K562 (cell line): ENCODE results near the gene EIF1. TPM values are rescaled to one million over a fixed set of nuclear protein-coding genes. Genes with fewer than 3 reads are reported as not detected.

ENCODE experiments used
- ATAC-seq: fragments of 200-7000 bp; cut with Tn5 transposase; 3 replicates; pipeline ENCODE4 v1.9.1; 2020; ENCODE audit warnings: moderate library complexity
- BruUV-seq: library from RNA; stranded (reverse); fragments of 400-500 nt; replicated peaks from 2 replicates; lab custom pipeline; 2021; lab: Mats Ljungman, UMichigan
- CTCF ChIA-PET: fragments of 300-600 bp; formaldehyde crosslinking; extraction: SDS; loops from one replicate; lab custom pipeline; 2021; ENCODE audit warnings: low intra/inter-chr PET ratio; lab: Yijun Ruan, JAX
- POLR2A ChIA-PET: fragments of 300-600, 350-650 bp; sonication (Branson Sonifier 250); formaldehyde crosslinking; extraction: SDS; loops from one replicate; lab custom pipeline; 2021; ENCODE audit warnings: antibody characterized with exemption, inconsistent platforms; lab: Yijun Ruan, JAX
- DNase-seq, 4 experiments: peaks; one replicate each; pipeline versions ENCODE4 v3.0.0 to v3.0.0-alpha.2; 2011 to 2018; ENCODE audit warnings: low spot score in 3 of 4, mixed read lengths in 3 of 4; ENCODE audit errors: extremely low read depth in 1 of 4
- FAIRE-seq: peaks from 2 replicates; lab custom pipeline; 2011; peaks lifted over from hg19 to GRCh38; lab: Jason Lieb, UNC
- H2AFZ ChIP-seq: 2 replicates; pipeline ENCODE4 v1.6.0; 2011; ENCODE audit warnings: low read depth, low read length, control low read depth, inconsistent platforms
- H3K27ac ChIP-seq: fragments of 200-600 bp; 3 replicates; pipeline ENCODE4 v1.8.0; 2011; ENCODE audit warnings: low read depth, mild to moderate bottlenecking, control low read depth, inconsistent platforms, low read length, moderate library complexity, mixed read lengths; ENCODE audit errors: extremely low read depth
- H3K27me3 ChIP-seq, 2 experiments: fragments of 300-600 bp in 1 of 2; 2 replicates in 1 of 2; 3 replicates in 1 of 2; pipeline versions ENCODE4 v1.6.0 to v1.8.0; 2011; ENCODE audit warnings: inconsistent platforms in 2 of 2, low read length in 2 of 2, mild to moderate bottlenecking in 1 of 2, mixed read lengths in 1 of 2, moderate library complexity in 1 of 2; ENCODE audit not compliant: control insufficient read depth in 2 of 2, insufficient read depth in 2 of 2
- H3K36me3 ChIP-seq: fragments of 300-600 bp; 3 replicates; pipeline ENCODE4 v1.8.0; 2011; ENCODE audit warnings: mild to moderate bottlenecking, low read length, inconsistent platforms; ENCODE audit not compliant: control insufficient read depth, insufficient read depth
- H3K4me1 ChIP-seq, 2 experiments: fragments of 200-600 bp in 1 of 2; replicated peaks in 1 of 2; 2 replicates in 1 of 2; 3 replicates in 1 of 2; pipeline versions ENCODE4 v1.5.1 to v1.8.0; 2011; ENCODE audit warnings: inconsistent platforms in 2 of 2, low read length in 2 of 2, mild to moderate bottlenecking in 1 of 2, mixed read lengths in 1 of 2, moderate library complexity in 1 of 2; ENCODE audit not compliant: control insufficient read depth in 2 of 2, insufficient read depth in 2 of 2
- H3K4me2 ChIP-seq: 2 replicates; pipeline ENCODE4 v1.6.1; 2011; ENCODE audit warnings: low read length, control low read depth, inconsistent platforms, mixed read lengths; ENCODE audit not compliant: insufficient read depth
- H3K4me3 ChIP-seq: fragments of 200-600 bp; sonication (generic), shearing (Covaris generic); 2 replicates; pipeline ENCODE4 v1.5.1; 2016; ENCODE audit warnings: control low read depth, inconsistent platforms
- H3K79me2 ChIP-seq: fragments of 200-600 bp; 3 replicates; pipeline ENCODE4 v1.8.0; 2011; ENCODE audit warnings: low read length, inconsistent platforms; ENCODE audit not compliant: control insufficient read depth, insufficient read depth
- H3K9ac ChIP-seq, 2 experiments: 2 replicates each; pipeline versions ENCODE4 v1.6.0 to v1.6.1; 2011; ENCODE audit warnings: low read depth in 2 of 2, low read length in 2 of 2, control low read depth in 1 of 2, inconsistent platforms in 1 of 2, mild to moderate bottlenecking in 1 of 2, mixed read lengths in 1 of 2; ENCODE audit not compliant: insufficient read depth in 1 of 2
- H3K9me1 ChIP-seq: one replicate; pipeline ENCODE4 v1.6.0; 2011; ENCODE audit warnings: inconsistent platforms, mild to moderate bottlenecking, low read length, moderate library complexity; ENCODE audit not compliant: control insufficient read depth, insufficient read depth
- H3K9me3 ChIP-seq: replicated peaks from 2 replicates; pipeline ENCODE4 v1.5.1; 2011; ENCODE audit warnings: low read depth, low read length, inconsistent platforms; ENCODE audit not compliant: control insufficient read depth, insufficient read depth
- H4K20me1 ChIP-seq: replicated peaks from 2 replicates; pipeline ENCODE4 v1.6.1; 2011; ENCODE audit warnings: low read length, inconsistent platforms, mixed read lengths; ENCODE audit not compliant: control insufficient read depth, insufficient read depth
- PBX2 ChIP-seq, 2 experiments: IDR thresholded peaks in 1 of 2; conservative IDR thresholded peaks in 1 of 2; 2 replicates each; pipeline ENCODE4 v1.6.1; 2016; ENCODE audit warnings: low read depth in 2 of 2, mild to moderate bottlenecking in 1 of 2, missing compliant biosample characterization in 1 of 2, missing genetic modification characterization in 1 of 2, moderate library complexity in 1 of 2
- WGBS: fragments of 100-300 bp; shearing (Covaris generic); methylation state at CpG from one replicate; pipeline ENCODE4 v1.1.6; 2016; ENCODE audit warnings: low coverage, mixed read lengths; ENCODE audit not compliant: insufficient coverage; ENCODE audit errors: missing lambda C conversion rate; 5-methylcytosine and 5-hydroxymethylcytosine counted together
- in situ Hi-C: fragments of 300-500 bp; cut with MboI; formaldehyde crosslinking; loops from 4 replicates; pipeline ENCODE4 v1.15.0; 2018; ENCODE audit warnings: inconsistent platforms, mixed read lengths
- intact Hi-C: fragments of 100-400 bp; cut with micrococcal nuclease; formaldehyde crosslinking; loops from 2 replicates; pipeline ENCODE4 v1.14.2; 2022
- polyA plus RNA-seq, 8 experiments: library from polyadenylated mRNA; depleted of rRNA in 4 of 8; stranded (reverse) in 5 of 8; unstranded in 3 of 8; fragments of >200 nt; fragmentation: Nextera tagmentation in 2 of 8; fragmentation: Illumina TruSeq in 1 of 8; extraction: Ambion mirVana in 2 of 8; extraction: Trizol in 1 of 8; gene quantifications; 2 replicates each; pipeline versions ENCODE4 v1.2.1 to v1.2.3, GENCODE V29; 2011 to 2014; ENCODE audit warnings: inconsistent platforms in 1 of 8, missing spikeins in 1 of 8
- total RNA-seq, 7 experiments: library from RNA; depleted of rRNA in 6 of 7; stranded (reverse); fragments of >200 nt in 6 of 7; fragmentation: Illumina TruSeq in 2 of 7; extraction: Trizol in 2 of 7; gene quantifications; 2 replicates each; pipeline versions ENCODE4 v1.2.1 to v1.2.3, GENCODE V29; 2011 to 2021; ENCODE audit warnings: low replicate concordance in 1 of 7

The EIF1 gene
- total and polyA plus RNA-seq, 9 of the 15 experiments (the other 6 are each of a cell fraction or from before 2014, with no cell fraction given): 67.0 to 1,204 (median 320) TPM

DNA sequence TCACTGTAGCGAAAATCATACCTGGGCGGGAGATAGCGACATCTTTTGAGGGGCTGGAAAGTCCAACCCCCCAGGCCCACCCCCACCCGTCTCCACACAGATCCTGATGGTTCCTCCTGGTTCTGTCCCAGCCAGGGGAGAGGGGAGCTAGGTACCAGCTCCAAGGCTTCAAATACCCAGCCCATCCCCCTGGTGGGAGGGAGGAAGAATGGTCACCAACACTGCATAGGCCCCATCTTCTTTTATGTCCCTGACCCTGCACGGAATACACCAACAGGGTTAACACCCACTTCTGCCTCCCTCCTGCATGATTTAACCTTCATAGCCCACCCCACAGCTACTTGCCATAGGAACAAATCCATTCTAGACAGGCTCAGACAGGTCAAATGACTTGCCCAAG, 36.4 kb downstream of the EIF1 start:
- ATAC-seq: peak; percentile 39; the same call in 2 of the 3 replicates
- no peaks in the 10 kb centered on the region for H3K27me3 ChIP-seq
- H3K4me3 ChIP-seq: no peak overlapping the region
- no peaks in the 10 kb centered on the region for H4K20me1 ChIP-seq
- no peaks in the 10 kb centered on the region for H3K79me2 ChIP-seq
- FAIRE-seq: no peak
- intact Hi-C loops (no loop called here), in situ Hi-C loops (loop anchor here (25.0 kb wide), 1 partner anchor 387 kb away; the partner anchor contains the start of genes DHX58, HSPB9 and KAT2A)
- peak overlapping the region in 1 of 2 experiments; percentile 45; a peak in 1 of 4 replicates for H3K9ac ChIP-seq
- H2AFZ ChIP-seq: no peak overlapping the region
- H3K27ac ChIP-seq: no peak overlapping the region
- H3K9me1 ChIP-seq: no peaks in the 10 kb centered on the region
- DNase-seq: peak in 1 of 4 experiments; percentile 18
- H3K36me3 ChIP-seq: no peaks in the 10 kb centered on the region
- TF ChIP-seq PBX2 (CRISPR knock-in tag; IDR thresholded peaks at IDR 0.05; ENCODE audit: low read depth) (no peak), PBX2 (tag; conservative IDR thresholded peaks at IDR 0.05; ENCODE audit: low read depth) (no peak)
- H3K9me3 ChIP-seq: no peaks in the 10 kb centered on the region
- CTCF ChIA-PET: no interaction called here
- BruUV-seq: no TSS peak
- POLR2A ChIA-PET: interaction anchor here (0.6 to 3.2 kb wide), 5 partner anchors 11 to 1415 kb away, joined by 3 to 18 read pairs (median 3); partner anchors contain the start of gene EIF1
- no peak overlapping the region for H3K4me2 ChIP-seq
- WGBS: 37% methylated on average over 3 of the region's 5 CpGs
- peaks cover 3 to 29% of the 10 kb centered on the region in 2 experiments; a peak in 3 of 5 replicates for H3K4me1 ChIP-seq
